DOHH2 (cell line): ENCODE results near the gene ADCY4.

Experiments used
- H3F3A ChIP-seq: fragments of 200-600 bp; sonication (generic), shearing (Covaris generic); 2 replicates; pipeline ENCODE4 v1.6.0; 2016; ENCODE audit warnings: antibody characterized with exemption, mild to moderate bottlenecking; ENCODE audit not compliant: control insufficient read depth, insufficient read depth
- H3K27ac ChIP-seq: fragments of 200-600 bp; sonication (generic); 2 replicates; pipeline ENCODE4 v1.5.1; 2014; ENCODE audit warnings: low read depth, mild to moderate bottlenecking, low read length, moderate library complexity
- H3K27me3 ChIP-seq: fragments of 200-600 bp; sonication (generic); 2 replicates; pipeline ENCODE4 v1.6.1; 2014; ENCODE audit warnings: mild to moderate bottlenecking, low read length, mixed read lengths; ENCODE audit not compliant: control insufficient read depth
- H3K36me3 ChIP-seq: fragments of 200-600 bp; sonication (generic); 2 replicates; pipeline ENCODE4 v1.6.1; 2014; ENCODE audit warnings: mild to moderate bottlenecking, low read length, moderate library complexity, mixed read lengths; ENCODE audit not compliant: control insufficient read depth
- H3K4me1 ChIP-seq: fragments of 200-600 bp; sonication (generic); 2 replicates; pipeline ENCODE4 v1.6.1; 2014; ENCODE audit warnings: mild to moderate bottlenecking, low read length, mixed read lengths; ENCODE audit not compliant: control insufficient read depth
- H3K4me2 ChIP-seq: fragments of 200-600 bp; sonication (generic); 2 replicates; pipeline ENCODE4 v1.6.0; 2014; ENCODE audit warnings: mild to moderate bottlenecking, low read length, moderate library complexity
- H3K4me3 ChIP-seq: fragments of 200-600 bp; sonication (generic); 2 replicates; pipeline ENCODE4 v1.5.1; 2014; ENCODE audit warnings: mild to moderate bottlenecking, low read length, mixed read lengths
- H3K79me2 ChIP-seq: fragments of 200-600 bp; sonication (generic); 2 replicates; pipeline ENCODE4 v1.6.1; 2014; ENCODE audit warnings: mild to moderate bottlenecking, low read length, mixed read lengths; ENCODE audit not compliant: control insufficient read depth
- H3K9me2 ChIP-seq: fragments of 200-600 bp; sonication (generic); replicated peaks from 2 replicates; pipeline ENCODE4 v1.6.1; 2014; ENCODE audit warnings: mild to moderate bottlenecking, low read length, mixed read lengths; ENCODE audit not compliant: control insufficient read depth
- H3K9me3 ChIP-seq: fragments of 200-600 bp; sonication (generic); 2 replicates; pipeline ENCODE4 v1.6.1; 2014; ENCODE audit warnings: antibody characterized with exemption, low read length, mixed read lengths; ENCODE audit not compliant: control insufficient read depth, insufficient read depth
- H4K20me1 ChIP-seq: fragments of 200-600 bp; sonication (generic); 2 replicates; pipeline ENCODE4 v1.6.0; 2014; ENCODE audit warnings: low read depth, mild to moderate bottlenecking, antibody characterized with exemption, low read length, moderate library complexity; ENCODE audit not compliant: control insufficient read depth, insufficient read depth
- CTCF ChIP-seq: fragments of 200-600 bp; sonication (generic); IDR thresholded peaks from one replicate; pipeline ENCODE4 v1.5.1; 2014; ENCODE audit warnings: antibody characterized with exemption, mild to moderate bottlenecking, low read depth, low read length; ENCODE audit not compliant: poor library complexity, severe bottlenecking
- EZH2phosphoT487 ChIP-seq: fragments of 200-600 bp; sonication (generic); IDR thresholded peaks from 2 replicates; pipeline ENCODE4 v1.6.1; 2017; ENCODE audit warnings: borderline replicate concordance, mild to moderate bottlenecking, antibody characterized with exemption, low read length, moderate library complexity, mixed read lengths

ADCY4 gene

GRCh38 chr14:24286996-24287395 lies 47.9 kb downstream of the ADCY4 start:
- no peaks in the 10 kb centered on the region for H3F3A ChIP-seq
- H3K27ac ChIP-seq, result no peak overlapping the region
- H3K36me3 ChIP-seq, result peaks cover 14% of the 10 kb centered on the region; the same call in 1 of the 2 replicates
- H3K4me2 ChIP-seq, result no peak overlapping the region
- no peaks in the 10 kb centered on the region for H3K79me2 ChIP-seq
- TF ChIP-seq EZH2phosphoT487 (no peak), CTCF (no peak)
- no peaks in the 10 kb centered on the region for H3K27me3 ChIP-seq
- H3K4me1 ChIP-seq, result no peaks in the 10 kb centered on the region
- no peaks in the 10 kb centered on the region for H3K9me2 ChIP-seq
- H3K4me3 ChIP-seq, result no peak overlapping the region
- H4K20me1 ChIP-seq, result no peaks in the 10 kb centered on the region
- H3K9me3 ChIP-seq, result no peaks in the 10 kb centered on the region

- Histone ChIP-seq H3K27me3 (no peaks in the 10 kb centered on the region), H3K4me1 (no peaks in the 10 kb centered on the region), H3K27ac (no peak overlapping the region), H3K79me2 (no peaks in the 10 kb centered on the region), H3K9me3 (no peaks in the 10 kb centered on the region), H4K20me1 (no peaks in the 10 kb centered on the region), H3K9me2 (no peaks in the 10 kb centered on the region), H3K36me3 (peaks cover 10% of the 10 kb centered on the region; the same call in 1 of the 2 replicates), H3K4me2 (no peak overlapping the region), H3F3A (no peaks in the 10 kb centered on the region), H3K4me3 (no peak overlapping the region)
- TF ChIP-seq EZH2phosphoT487, result no peak
- TF ChIP-seq CTCF, result no peak
Observed at GRCh38 chr14:24285351-24285750, 49.5 kb downstream of the ADCY4 start.

- H3K9me2 ChIP-seq, result no peaks in the 10 kb centered on the region
- TF ChIP-seq EZH2phosphoT487 (no peak), CTCF (no peak)
- peaks cover 5% of the 10 kb centered on the region for H3K4me1 ChIP-seq
- H3K4me3 ChIP-seq, result no peak overlapping the region
- no peak overlapping the region for H3K27ac ChIP-seq
- peaks cover 3% of the 10 kb centered on the region; the same call in 1 of the 2 replicates for H3K36me3 ChIP-seq
- H3K9me3 ChIP-seq, result no peaks in the 10 kb centered on the region
- no peaks in the 10 kb centered on the region for H3F3A ChIP-seq
- no peak overlapping the region for H3K4me2 ChIP-seq
- no peaks in the 10 kb centered on the region for H3K79me2 ChIP-seq
- H3K27me3 ChIP-seq, result no peaks in the 10 kb centered on the region
- H4K20me1 ChIP-seq, result no peaks in the 10 kb centered on the region
Observed at GRCh38 chr14:24284501-24285035, 50.3 kb downstream of the ADCY4 start.
